Stimulated activated CD4-positive, alpha-beta T cell treated with anti-CD3 and anti-CD28 coated beads, Interleukin-2, amount 100 ng/mL, for 24 hours (primary cell): ENCODE results near the gene EXTL2.
"Not testable (repeated sequence)": the region's sequence is repeated elsewhere in the genome, so short reads cannot be mapped to it uniquely, and the experiment has no call there.

Source experiments
- DNase-seq, 2 donors: peaks; one replicate each; pipeline ENCODE4 v3.0.0-alpha.2; 2020

The EXTL2 gene

GRCh38 chr1:100896481-100896982 lies 1.9 kb upstream of the EXTL2 start:
- peak; percentile 29 to 61 for DNase-seq

GRCh38 chr1:100895540-100896480 lies 1.2 kb upstream of the EXTL2 start, which contains the start of gene SLC30A7:
Gene SLC30A7 (plus strand): TSS chr1:100896090. CDS start chr1:100896263, 173 bp downstream.
- DNase-seq, result peak; percentile 99

GRCh38 chr1:100893718-100894117 lies 924 bp downstream of the EXTL2 start:
- DNase-seq, result no peak

GRCh38 chr1:100892554-100892953 lies 2.1 kb downstream of the EXTL2 start:
- DNase-seq, result no peak

- no peak for DNase-seq
Measured at GRCh38 chr1:100891380-100891779, 3.3 kb downstream of the EXTL2 start.

- not testable (repeated sequence) for DNase-seq
Measured at GRCh38 chr1:100889869-100890482, 4.7 kb downstream of the EXTL2 start.

- not testable (repeated sequence) for DNase-seq
Measured at GRCh38 chr1:100889007-100889406, 5.6 kb downstream of the EXTL2 start.

- DNase-seq, result no peak
Measured at GRCh38 chr1:100883963-100884362, 10.7 kb downstream of the EXTL2 start.

- DNase-seq, result no peak
Measured at GRCh38 chr1:100882698-100883097, 11.9 kb downstream of the EXTL2 start.

- no peak for DNase-seq
Measured at GRCh38 chr1:100881687-100882086, 13.0 kb downstream of the EXTL2 start.

GRCh38 chr1:100879422-100879821 lies 15.2 kb downstream of the EXTL2 start:
- no peak for DNase-seq

GRCh38 chr1:100876291-100876690 lies 18.4 kb downstream of the EXTL2 start:
- DNase-seq, result no peak

GRCh38 chr1:100875228-100875627 lies 19.4 kb downstream of the EXTL2 start:
- no peak for DNase-seq

GRCh38 chr1:100874433-100874832 lies 20.2 kb downstream of the EXTL2 start:
- no peak for DNase-seq

GRCh38 chr1:100869996-100870395 lies 24.6 kb downstream of the EXTL2 start:
- DNase-seq, result no peak

GRCh38 chr1:100868364-100868995 lies 26.2 kb downstream of the EXTL2 start:
- DNase-seq, result no peak

GRCh38 chr1:100866901-100867206 lies 27.8 kb downstream of the EXTL2 start:
- DNase-seq, result no peak

GRCh38 chr1:100866041-100866900 lies 28.4 kb downstream of the EXTL2 start:
- DNase-seq, result no peak

- DNase-seq, result no peak
Measured at GRCh38 chr1:100862591-100862990, 32.1 kb downstream of the EXTL2 start.

- DNase-seq, result no peak
Measured at GRCh38 chr1:100861379-100861778, 33.3 kb downstream of the EXTL2 start.

GRCh38 chr1:100860397-100860991 lies 34.1 kb downstream of the EXTL2 start:
- no peak for DNase-seq

GRCh38 chr1:100855116-100855515 lies 39.5 kb downstream of the EXTL2 start:
- not testable (repeated sequence) for DNase-seq
